Hindlimb muscle (tissue), 1 donor: ENCODE results near the gene FXYD3. TPM values are rescaled to one million over a fixed set of nuclear protein-coding genes. Genes with fewer than 3 reads are reported as not detected.
A peak's percentile ranks its signal among the peaks of the same experiment; 100 is the strongest.

ENCODE experiments used
- DNase-seq: peaks from one replicate; pipeline ENCODE4 v3.0.0-alpha.2; 2013
- polyA plus RNA-seq: library from polyadenylated mRNA; unstranded; fragments of 120-200 nt; gene quantifications from one replicate; pipeline ENCODE4 v1.2.1, GENCODE V29; 2013; ENCODE audit not compliant: insufficient read length

The FXYD3 gene, protein sequence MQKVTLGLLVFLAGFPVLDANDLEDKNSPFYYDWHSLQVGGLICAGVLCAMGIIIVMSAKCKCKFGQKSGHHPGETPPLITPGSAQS
- 0.97 TPM for polyA plus RNA-seq

GRCh38 chr19:35115177-35115951, at the start of gene FXYD3:
Gene FXYD3, plus strand, starts transcription at chr19:35115823. Its CDS starts 3,554 bp downstream, at chr19:35119377.
- no peak for DNase-seq

- no peak for DNase-seq
Measured at GRCh38 chr19:35066121-35066520, 49.5 kb upstream of the FXYD3 start.

DNA sequence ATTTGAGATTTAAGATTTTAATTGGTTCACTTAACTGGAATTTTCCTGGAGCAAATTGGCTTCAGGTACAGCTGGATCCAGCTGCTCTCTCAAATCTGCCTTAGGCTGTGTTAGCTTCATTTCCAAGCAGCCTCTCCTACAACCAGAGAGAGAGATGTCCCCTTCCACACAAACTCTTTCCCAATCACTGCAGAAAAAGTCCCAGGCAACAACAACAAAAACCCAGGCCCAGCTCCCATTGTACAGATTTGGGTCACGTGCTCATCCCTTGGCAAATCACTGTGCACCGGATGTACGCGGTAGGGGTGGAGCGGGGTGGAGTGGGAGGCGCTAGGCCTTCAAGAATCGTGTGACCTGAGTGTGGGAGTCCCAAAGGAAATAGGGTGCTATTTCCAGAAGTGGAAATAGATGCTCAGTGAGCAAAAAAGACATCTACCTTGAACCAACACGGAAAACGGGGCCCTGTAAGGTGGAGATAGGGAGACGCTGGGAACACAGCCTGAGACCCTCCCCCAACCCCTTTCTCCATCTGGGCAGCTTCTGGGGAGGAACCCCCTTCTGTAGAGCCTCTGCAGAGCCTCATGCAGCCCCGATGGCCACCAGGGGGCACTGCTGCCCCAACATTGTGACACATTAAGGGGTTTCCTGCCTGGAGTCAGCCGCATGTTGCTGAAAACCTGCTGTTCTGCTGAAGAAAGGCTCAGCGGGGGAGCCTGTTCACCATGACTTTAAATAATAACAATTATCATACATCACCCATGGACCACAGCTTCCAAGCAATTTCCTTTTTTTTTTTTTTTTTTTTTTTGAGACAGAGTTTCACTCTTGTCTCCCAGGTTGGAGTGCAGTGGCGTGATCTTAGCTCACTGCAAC, 48.7 kb upstream of the FXYD3 start:
- peak; percentile 78 for DNase-seq

- DNase-seq = no peak
Measured at GRCh38 chr19:35068941-35069634, 46.5 kb upstream of the FXYD3 start.

- no peak for DNase-seq
Measured at GRCh38 chr19:35069696-35070095, 45.9 kb upstream of the FXYD3 start.

DNA sequence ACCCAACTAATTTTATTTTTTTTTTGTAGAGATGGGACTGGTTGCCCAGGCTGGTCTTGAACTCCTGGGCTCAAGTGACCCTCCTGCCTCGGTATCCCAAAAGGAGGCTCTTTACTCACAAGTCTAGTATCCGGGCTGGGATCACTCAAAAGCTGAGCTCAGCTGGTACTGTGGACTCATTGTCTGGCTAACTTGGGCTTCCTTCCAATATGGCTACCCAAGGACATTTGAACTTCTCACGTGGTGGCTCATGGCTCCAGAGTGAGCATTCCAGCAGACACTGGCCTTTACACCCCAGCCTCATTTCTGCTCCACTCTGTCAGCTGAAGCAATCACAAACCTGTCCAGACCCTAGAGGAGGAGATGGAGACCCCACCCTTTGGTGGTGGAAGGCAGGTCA, 45.2 kb upstream of the FXYD3 start:
- no peak for DNase-seq

DNA sequence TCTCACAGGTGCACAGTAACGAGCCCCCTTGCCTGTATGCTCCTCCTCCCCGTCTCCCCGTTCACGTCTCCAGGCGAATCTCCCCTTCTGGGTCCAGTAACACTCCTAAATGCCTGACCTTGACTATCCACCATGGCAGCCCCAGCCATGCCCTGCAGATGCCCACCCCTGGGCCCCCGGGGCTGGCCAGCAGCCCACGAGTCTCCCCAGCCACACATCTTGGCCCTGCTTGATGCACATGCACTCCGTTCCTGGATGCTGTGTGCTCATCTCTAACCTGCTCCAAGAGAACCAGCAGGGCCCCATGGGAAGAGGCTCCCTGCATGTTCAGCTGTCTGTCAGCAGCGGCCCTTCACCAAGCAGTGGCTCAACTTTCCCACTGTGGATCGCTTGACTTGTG, 42.1 kb upstream of the FXYD3 start:
- DNase-seq = no peak

DNA sequence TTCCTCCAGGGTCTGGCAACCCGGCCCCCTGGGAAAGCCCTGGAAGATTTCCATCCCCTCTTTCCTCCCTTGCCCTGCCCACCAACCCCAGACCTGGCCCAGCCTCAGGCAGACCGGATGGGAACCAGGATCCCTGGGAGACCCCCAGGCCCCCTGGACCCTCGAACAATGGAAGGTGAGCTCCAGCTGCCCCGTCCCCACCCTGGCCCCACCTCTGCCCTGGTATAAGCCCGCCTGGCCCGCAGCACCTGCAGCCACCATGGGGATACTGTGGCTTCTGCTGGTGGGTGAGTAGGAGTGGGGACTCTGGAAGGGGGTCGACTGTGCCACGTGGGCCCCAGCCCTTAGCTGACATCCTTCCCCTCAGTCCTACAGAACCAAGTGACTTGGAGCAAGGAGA, 41.7 kb upstream of the FXYD3 start:
- no peak for DNase-seq

- DNase-seq = no peak
Measured at GRCh38 chr19:35074426-35075201, 41.0 kb upstream of the FXYD3 start.

DNA sequence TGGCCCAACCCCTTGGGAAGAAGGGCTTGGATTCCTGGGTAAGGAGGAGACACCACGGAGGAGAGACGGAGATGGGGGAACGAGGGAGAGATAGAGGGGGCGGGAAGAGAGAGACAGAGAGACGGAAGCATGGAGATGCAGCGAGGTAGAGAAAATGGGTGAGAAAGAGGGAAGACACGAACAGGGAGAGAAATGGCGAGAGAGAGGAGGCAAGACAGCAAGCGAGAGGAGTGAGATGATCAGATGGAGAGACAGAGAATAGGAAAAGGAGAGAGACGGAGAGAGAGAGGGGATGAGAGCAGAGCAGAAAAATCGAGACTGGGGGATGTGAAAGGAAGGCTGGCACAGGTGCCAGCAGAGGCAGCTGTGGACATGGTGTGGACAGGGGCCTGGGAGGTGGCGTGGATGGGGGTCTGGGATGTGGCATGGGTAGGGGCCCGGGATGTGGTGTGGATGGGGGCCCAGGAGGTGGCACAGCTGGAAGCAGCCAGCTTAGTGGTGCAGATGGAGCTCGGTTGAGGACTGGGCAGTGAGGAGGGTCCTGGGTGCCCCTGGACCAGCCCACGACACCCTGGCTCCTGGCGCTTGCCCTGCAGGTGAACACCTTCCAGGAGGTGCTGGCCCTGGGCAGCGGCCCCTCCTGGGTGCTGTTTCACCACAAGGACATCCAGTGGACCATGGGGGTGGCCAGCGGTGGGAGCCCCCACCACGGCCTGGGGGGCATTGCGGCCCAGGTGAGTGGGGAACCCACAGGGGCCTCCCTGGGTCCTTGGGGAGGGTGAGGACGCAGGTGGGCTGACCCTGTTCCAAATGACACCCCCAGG, 40.2 kb upstream of the FXYD3 start:
- no peak for DNase-seq

DNA sequence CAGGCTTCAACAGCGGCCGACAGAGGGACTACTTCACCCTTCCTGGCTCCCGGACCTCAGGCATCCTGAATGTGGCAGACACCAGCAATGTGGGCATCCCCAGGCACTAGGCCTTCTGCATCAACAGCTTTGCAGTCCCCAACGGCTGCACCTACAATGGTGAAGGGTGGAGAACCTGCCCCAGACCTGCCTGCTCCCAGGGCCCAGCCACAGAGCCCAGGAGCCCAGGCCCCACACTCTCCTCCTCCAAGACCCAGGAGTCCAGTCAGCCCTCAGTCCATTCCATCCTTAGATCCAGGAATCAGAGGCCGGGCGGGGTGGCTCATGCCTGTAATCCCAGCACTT, 39.6 kb upstream of the FXYD3 start:
- DNase-seq = no peak

- DNase-seq = no peak
Measured at GRCh38 chr19:35076657-35077056, 39.0 kb upstream of the FXYD3 start.

- DNase-seq = no peak
Measured at GRCh38 chr19:35077411-35078223, 38.0 kb upstream of the FXYD3 start.

DNA sequence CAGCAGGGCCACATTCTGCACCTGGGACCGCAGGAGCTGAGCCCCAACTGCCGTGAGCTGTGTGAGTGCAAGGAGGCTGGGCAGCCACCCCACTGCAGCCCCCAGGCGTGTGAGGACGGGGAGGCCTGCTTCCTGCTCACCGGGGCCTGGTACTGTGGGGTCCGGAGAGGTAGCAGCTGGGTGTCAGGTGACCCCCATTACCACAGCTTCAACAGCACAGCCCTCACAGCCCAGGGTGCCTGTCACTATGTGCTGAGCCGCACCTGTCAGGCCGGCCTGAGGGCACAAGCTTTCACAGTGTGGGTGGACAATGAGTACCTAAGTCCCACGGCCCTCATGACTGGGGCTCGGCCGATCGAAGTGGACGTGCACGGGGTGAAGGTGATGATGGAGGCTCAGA, 35.8 kb upstream of the FXYD3 start:
- no peak for DNase-seq

DNA sequence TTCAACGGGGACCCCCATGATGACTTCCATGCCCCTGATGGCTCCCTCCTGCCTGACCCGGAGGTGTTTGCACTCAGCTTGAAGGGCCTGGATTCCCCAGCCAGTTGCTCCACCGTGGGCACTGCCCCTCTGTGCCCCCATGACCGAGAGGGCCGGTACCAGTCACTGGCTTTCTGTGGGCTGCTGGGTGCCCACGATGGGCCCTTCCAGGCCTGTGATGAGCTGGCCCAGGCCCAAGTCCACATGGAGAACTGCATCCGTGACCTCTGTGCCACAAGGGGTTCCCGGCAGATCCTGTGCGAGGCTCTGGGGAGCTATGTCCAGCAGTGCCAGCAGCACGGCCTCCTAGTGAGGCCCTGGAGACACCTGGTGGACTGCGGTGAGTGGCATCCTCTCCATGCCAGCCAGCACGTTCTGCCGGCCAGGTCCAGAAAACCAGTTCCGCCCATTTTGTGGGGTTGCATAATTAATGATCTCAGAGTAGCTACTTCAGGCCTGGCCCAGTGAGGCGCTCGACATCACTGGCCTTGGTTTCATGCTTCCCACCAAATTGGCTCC, 34.9 kb upstream of the FXYD3 start:
- no peak for DNase-seq

GRCh38 chr19:35081201-35081600, 34.4 kb upstream of the FXYD3 start:
- DNase-seq = no peak

DNA sequence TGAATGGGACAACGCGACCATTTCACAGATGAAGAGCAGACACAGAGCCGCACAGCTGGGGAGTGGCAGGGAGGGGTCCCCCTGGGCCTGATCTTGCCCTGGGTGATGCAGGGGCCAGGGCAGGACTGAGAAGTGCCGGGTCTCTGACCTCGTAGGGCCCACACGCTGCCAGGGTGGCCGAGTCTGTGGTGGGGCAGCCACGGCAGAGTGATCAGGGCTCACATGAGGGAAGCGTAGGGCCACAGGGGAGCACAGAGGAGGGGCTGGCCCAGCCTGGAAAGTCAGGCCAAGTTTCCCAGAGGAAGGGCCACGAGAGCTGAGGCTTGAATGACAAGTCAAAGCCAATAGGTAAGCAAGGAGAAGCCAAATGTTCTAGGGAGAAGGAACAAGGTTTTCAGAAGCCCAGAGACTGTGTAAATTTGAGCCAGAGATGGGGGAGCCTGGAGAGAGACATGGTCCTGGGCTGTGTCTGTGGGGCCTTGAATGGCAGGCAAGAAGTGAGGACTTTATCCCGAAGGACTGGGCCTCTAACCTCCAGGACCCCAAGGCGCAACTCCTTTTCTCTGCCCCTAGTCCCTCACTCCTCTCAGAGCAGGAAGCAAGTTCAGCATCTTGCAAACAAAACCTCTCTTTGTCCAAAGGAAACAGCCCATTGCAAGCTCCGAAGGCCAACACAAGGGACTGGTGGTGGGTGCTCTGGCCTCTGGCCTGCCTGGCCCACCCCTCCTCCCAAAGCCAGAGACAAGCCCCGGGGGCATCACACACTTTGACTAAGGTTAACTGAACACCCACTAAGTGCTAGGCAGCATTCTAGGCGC, 31.7 kb upstream of the FXYD3 start:
- DNase-seq = no peak

GRCh38 chr19:35084509-35084762, 31.2 kb upstream of the FXYD3 start:
- DNase-seq = no peak

GRCh38 chr19:35085947-35086346, 29.7 kb upstream of the FXYD3 start:
- no peak for DNase-seq

DNA sequence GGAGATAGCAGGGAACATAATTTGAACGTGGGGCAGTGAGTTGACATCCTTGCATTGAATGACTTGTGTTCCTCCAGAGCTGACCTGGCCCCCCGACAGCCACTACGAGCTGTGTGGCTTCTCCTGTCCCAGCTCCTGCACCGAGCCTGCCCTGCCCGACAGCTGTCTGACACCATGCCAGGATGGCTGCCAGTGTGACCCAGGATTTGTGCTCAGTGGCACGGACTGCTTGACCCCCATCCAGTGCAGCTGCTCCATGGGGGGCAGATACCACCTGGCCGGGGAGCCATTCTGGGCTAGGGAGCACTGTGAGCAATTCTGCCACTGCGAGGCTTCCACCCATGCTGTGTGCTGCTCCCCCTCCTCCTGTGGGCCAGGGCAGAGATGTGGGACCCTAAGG, 29.2 kb upstream of the FXYD3 start:
- no peak for DNase-seq
